22Rv1 (cell line): ENCODE results near the gene CNTN4.

Experiments
- H3K27ac ChIP-seq: fragments of 450-650 bp; 2 replicates; pipeline ENCODE4 v1.5.1; 2017
- ZFX ChIP-seq: fragments of 450-650 bp; IDR thresholded peaks from 2 replicates; pipeline ENCODE4 v1.6.1; 2017; ENCODE audit warnings: antibody characterized with exemption, borderline replicate concordance
- TF ChIP-seq, protein P1 (sequence below): fragments of 450-650 bp; IDR thresholded peaks from 2 replicates; pipeline ENCODE4 v1.5.1; 2017; ENCODE audit warnings: mild to moderate bottlenecking

CNTN4 gene

DNA sequence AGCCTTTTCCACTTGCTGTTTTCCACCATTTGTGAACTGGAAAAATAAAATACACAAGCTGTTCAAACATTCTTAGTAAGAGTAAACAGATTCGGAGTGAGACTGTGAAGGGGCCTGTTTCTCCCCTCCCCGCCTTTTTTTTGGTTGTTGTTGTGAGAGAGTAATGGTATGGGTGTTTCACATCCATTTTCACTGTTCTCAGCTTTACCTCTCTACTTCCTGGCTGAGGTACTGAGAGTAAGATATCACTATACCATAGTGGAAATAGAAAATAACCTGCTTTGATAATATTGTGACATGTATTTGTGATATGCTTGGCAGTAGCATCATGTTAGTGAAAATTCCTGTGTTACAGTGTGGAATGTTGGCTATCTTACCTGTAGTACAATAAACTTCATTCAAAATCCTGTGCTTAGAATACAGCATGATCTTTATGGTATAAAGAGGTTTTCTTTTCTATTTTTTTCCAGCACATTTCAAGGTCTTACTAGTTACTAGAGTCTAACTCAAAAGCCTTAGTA, 12.0 kb downstream of the CNTN4 start:
- TF ChIP-seq, protein P1, sequence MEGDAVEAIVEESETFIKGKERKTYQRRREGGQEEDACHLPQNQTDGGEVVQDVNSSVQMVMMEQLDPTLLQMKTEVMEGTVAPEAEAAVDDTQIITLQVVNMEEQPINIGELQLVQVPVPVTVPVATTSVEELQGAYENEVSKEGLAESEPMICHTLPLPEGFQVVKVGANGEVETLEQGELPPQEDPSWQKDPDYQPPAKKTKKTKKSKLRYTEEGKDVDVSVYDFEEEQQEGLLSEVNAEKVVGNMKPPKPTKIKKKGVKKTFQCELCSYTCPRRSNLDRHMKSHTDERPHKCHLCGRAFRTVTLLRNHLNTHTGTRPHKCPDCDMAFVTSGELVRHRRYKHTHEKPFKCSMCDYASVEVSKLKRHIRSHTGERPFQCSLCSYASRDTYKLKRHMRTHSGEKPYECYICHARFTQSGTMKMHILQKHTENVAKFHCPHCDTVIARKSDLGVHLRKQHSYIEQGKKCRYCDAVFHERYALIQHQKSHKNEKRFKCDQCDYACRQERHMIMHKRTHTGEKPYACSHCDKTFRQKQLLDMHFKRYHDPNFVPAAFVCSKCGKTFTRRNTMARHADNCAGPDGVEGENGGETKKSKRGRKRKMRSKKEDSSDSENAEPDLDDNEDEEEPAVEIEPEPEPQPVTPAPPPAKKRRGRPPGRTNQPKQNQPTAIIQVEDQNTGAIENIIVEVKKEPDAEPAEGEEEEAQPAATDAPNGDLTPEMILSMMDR, result no peak
- no peak for TF ChIP-seq ZFX

DNA sequence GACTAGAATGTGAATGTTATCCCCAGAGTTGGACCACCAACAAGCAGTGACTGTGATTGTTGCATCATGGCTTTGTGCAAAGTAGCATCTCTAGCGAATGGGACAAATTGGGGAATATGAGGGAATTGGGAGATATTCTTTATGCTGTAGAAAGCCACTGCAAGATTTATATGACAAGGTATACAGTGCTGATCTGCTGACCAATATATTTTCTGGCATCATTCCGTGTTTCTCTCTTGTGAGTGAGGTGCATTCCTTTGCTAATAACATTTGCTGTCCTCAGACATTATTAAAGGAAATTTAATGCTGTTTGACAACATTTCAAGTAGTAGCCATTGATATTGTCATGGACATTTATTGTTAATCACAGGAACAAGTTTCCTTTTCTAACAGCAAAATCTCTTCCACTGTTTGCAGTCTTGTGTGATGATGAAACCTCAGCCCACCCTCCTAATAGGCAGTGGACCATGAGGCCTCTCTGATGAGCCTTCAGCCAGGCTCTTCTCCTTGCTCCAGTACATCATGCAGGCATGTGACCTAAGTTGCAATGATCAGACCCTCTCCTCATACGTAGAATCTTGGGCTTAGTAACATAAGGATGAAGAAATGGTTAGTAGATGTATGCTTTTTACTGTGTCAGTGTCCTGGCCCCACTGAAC, 16.1 kb downstream of the CNTN4 start:
- H3K27ac ChIP-seq, result no peak overlapping the region
- TF ChIP-seq ZFX, result no peak
- TF ChIP-seq, protein P1, result no peak

More for the DNA sequence above, 12.0 kb downstream of the CNTN4 start:
- no peak overlapping the region for H3K27ac ChIP-seq

DNA sequence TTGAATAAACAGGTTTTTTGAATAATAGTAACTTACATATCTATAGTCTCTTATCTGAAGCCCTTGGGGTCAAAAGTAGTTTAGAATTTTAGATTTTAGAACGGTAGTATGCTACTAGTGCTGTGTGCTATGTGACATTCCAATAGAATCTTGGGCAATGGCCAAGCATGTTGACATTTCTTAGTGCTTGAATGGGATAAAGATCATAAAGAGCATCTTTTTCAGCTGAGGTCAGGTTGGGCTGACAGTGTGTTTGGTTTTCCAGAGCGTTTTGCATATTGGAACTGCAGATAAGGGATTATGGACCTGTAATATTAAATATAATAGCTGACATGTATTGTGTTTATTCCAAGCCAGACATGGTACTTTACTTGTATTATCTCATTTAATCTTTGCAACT, 32.1 kb downstream of the CNTN4 start:
- TF ChIP-seq, protein P1, result no peak
- no peak for TF ChIP-seq ZFX
- H3K27ac ChIP-seq, result no peak overlapping the region

DNA sequence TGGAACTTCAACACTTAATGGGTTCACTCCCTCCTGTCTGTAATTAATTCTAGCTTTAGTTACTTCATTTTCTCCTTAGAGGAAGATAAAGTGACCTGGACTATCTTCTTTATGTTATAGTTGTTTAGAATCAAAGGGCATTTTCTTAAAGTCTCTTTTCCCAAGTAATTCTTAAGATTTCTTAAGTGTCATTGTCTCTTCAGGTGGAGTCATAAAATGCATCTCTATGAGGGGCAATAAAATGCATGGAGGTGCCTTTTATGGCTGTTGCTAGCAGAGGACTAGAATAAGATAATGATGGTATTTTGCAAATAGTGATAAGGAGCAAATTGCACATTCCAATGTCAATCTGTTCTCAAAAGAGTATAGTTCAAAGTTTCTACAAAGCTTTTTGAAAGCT, 34.5 kb downstream of the CNTN4 start:
- no peak overlapping the region for H3K27ac ChIP-seq
- TF ChIP-seq, protein P1, result no peak
- no peak for TF ChIP-seq ZFX

DNA sequence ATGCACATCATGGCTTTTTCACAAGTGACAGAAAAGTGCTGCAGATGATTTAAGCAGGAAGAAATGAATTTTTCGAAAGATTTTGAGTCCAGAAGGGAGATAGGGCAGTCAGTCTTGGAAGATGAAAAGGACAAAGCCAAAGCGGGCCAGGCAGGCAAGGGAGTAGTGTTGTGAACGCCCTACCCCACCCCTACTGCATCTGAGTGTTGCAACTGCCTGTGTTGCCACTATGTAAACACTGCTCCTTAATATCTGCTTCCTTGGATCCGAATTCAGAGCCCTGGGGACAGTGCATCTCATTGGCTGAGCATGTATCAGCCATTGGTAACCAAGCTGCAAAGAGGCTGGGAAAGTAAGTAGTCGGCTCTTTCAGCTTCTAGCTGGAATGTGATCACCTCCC, 39.0 kb downstream of the CNTN4 start:
- TF ChIP-seq, protein P1, result no peak
- no peak for TF ChIP-seq ZFX

DNA sequence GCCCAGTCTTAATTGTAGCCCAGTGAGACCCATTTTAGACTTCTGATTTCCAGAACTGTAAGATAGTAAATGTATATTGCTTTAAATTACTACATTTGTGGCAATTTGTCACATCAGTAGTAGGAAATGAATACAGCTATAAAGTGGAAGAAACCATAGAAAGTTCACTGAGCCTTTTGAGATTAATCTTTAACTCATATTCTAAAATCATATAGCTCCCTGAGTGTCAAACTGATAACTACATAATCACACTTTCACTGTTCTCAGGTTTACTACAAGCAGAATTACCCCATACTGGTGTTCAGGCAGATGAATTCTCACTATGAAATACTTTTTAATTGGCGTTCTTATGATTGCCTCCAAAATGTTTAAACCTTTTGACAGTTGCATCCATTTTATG, 42.8 kb downstream of the CNTN4 start:
- no peak for TF ChIP-seq ZFX
- TF ChIP-seq, protein P1, result no peak

More for the DNA sequence above, 39.0 kb downstream of the CNTN4 start:
- no peak overlapping the region for H3K27ac ChIP-seq

DNA sequence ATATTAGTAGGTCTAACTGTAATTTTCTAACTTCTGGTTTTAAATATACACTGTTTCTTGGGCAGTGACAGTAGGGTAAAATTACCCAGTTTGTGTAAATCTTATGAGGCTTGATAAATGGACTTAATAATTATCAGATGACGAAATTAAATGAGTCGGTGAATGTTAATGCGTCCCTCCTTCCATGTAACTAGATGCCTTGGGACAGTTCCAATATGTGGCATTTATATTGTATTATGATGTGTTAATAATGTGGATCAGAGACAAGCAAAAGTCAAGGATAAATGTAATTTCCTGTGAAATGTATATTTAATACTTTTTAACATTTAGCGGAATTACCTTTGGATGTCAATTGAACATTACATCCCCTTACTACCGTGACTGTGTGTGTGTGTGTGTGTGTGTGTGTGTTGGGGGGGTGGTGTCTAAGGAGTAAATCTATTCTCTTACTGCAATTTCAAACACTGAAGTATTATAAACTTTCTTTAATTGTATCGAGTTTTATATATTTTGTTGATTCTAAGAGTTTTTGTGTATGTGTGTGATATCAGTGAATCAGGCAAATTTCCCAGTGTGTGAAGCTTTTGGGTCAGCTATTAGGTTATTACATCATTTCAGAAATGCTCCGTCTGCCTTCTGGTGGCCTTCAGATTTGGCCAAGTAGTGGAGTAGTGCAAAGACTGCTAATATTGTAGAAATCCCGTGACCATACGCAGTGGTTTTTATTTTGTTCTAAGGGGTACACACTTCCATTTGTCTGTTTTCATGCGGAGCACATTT, 50.1 kb downstream of the CNTN4 start:
- TF ChIP-seq, protein P1, result no peak
- no peak for TF ChIP-seq ZFX
- H3K27ac ChIP-seq, result no peak overlapping the region

More for the DNA sequence above, 42.8 kb downstream of the CNTN4 start:
- no peak overlapping the region for H3K27ac ChIP-seq
